HG03521 (cell line): ENCODE data around the gene NCAPD2.
"Not testable (repeated sequence)": the region's sequence is repeated elsewhere in the genome, so short reads cannot be mapped to it uniquely, and the experiment has no call there.

ENCODE experiments used
- ATAC-seq: cut with Tn5 transposase; IDR thresholded peaks from one replicate; pipeline ENCODE4 v1.9.1; 2021; ENCODE audit warnings: mild to moderate bottlenecking, moderate library complexity; ENCODE audit not compliant: unreplicated experiment

The NCAPD2 gene

DNA sequence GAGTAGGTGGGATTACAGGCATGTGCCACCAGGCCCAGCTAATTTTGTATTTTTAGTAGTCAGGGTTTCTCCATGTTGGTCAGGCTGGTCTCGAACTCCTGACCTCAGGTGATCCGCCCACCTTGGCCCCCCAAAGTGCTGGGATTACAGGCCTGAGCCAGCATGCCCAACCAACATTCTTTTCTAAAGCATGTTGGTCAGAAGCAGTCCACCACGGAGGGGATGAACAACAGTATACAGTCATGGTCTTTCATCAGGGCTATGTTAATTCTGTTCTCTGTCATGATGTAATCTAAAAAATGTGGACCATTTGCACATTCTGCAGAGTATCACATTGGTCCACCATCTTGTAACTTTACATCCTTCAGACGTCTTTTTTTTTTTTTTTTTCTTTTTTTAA lies 4.5 kb upstream of the NCAPD2 start:
- ATAC-seq: no peak

DNA sequence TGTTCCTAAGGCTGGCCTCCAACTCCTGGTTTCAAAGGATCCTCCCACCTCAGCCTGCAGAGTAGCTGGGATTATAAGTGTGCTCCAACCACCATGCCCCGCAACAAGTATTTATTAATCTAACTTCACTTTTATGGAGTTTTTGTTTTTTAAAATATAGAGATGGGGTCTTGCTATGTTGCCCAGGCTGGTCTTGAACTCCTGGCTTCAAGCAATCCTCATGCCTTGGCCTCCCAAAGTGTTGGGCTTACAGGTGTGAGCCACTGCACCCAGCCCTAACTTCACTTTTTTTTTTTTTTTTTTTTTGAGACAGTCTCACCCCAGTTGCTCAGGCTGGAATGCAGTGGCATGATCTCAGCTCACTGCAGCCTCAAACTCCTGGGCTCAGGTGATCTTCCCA lies 3.2 kb upstream of the NCAPD2 start:
- not testable (repeated sequence) for ATAC-seq

DNA sequence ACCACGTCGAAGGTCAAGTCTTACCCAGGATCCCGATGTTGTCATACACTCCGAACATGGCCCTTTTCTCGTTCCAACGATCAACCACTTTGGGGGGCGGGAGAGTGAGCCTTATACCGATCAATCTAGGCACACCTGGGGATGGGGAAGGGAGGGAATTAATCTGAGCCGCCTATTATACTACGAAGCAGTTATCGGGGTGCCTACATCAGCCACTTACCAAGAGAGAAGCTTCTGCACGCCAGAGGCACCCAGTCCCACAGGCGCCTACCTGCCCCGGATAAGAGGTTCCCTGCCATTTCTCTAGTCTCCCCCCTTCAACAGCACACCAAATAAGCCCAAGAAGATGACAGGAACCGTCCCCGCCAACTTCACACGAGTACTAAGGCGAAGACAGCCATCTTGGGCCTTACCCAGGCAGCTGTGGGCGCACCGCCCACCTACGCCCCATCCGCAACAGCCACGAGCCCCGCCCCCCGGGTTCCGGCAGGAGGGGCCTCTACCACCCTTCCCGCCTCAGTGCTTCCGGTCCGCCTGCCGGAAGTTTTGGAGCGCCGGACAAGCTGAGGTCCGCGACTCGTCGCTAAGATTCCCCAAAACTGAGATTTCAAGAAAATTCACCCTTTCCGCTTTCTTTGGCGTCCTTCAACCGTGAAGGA lies 935 bp upstream of the NCAPD2 start, which contains the start of gene MRPL51:
MRPL51 (minus strand) TSS at position 425 of the 659 bp plus-strand sequence; CDS start at position 299, 126 bp downstream.
- peak; percentile 66 for ATAC-seq

DNA sequence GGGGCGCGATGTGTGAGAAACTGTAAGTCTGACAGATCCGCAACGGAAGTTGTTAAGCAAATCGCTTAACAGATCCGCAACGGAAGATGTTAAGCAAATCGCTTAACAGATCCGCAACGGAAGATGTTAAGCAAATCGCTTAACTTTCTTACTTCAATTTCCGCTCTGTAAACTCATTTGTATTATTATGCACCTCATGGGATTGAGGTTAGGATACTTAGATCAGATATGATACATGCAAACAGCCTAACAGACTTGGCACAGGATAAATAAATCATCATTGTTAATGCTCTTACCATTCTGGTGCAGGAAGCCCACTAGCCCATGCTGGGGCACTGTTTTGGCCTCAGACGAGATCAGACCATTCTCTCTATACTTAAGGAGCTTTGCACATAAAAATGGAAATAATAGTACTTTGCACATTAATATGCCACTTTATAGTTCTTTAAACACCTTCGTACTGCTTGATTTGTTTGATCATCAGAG lies 399 bp downstream of the NCAPD2 start:
- no peak for ATAC-seq

DNA sequence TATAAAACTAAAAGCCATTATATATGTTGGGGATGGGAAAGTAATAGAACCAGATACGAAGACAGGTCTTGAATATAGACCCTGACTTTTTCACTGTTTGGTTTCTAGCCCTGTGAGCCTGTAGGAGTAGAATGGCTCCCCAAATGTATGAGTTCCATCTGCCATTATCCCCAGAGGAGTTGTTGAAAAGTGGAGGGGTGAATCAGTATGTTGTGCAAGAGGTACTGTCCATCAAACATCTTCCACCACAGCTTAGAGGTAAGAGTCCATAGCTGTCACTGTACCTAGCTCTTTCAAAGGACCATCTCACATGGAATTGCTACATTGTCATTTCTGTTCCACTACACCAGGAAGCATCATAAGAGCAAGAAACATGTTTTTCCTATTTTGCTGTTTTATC lies 1.1 kb downstream of the NCAPD2 start:
- no peak for ATAC-seq

DNA sequence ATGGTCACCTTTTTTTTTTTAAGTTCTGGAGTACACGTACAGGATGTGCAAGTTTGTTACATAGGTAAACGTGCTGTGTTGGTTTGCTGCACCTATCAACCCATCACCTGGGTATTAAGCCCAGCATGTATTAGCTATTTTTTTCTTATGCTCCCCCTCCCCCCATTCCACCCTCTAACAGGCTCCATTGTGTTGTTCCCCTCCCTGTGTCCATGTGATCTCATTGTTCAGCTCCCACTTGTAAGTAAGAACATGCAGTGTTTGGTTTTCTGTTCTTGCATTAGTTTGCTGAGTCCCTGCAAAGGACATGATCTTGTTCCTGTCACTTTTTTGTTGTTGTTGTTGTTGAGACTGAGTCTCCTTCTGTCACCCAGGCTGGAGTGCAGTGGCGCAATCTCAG lies 3.4 kb downstream of the NCAPD2 start:
- ATAC-seq: not testable (repeated sequence)

DNA sequence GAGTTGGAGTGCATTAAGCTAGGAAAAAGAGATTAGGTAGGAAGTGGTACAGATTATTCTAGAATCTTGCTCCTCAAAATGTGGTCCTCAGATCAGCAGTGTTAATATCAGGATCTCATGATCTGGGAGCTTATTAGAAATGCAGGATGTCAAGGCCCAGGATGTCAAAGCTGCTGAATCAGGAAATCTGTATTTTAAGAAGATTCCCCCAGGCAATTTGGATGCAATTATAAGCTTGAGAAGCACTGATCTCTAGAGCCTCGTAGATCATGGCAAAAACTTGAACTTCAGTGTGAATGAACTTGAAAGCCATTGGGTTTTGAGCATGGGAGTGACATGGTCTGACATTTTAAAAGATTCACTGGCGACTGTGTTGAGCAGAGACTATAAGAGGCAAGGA lies 6.6 kb downstream of the NCAPD2 start:
- ATAC-seq: no peak

DNA sequence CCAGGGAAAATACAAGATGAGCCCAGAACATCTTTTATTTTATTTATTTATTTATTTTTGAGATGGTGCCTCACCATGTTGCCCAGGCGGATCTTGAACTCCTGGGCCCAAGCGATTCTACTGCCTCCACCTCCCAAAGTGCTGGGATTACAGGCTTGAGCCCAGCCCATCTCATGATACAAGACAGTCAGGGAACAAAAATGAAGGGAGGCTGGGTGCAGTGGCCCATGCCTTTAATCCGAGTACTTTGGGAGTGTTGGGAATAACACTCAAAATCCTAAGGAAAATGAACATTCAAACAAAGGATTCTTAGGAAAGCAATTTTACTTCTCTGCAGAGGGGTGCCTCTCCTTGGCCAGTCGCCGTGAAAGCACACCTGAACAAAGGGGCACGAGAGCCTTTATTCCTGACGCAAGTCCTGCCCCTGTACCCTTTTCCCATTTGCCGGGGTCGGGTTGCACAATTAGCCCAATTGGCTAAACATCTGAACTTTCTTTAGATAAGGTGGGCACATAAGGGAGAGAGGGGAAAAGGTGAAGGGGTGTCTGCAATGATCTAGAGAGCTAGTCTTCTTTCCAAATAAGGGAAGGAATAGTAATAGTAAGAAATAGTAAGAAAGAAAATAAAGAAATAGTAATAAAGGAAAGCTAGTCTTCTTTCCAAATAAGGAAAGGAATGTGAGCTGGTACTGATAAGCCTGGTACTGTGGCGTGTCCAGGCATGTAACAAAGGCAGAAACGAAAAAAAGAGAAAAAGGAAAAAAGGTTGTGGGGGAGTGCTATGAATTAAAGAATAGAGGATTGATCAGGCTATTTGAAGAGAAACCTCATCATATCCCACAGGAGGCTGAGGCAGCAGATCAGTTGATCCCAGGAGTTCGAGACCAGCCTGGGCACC lies 13.4 kb downstream of the NCAPD2 start:
- ATAC-seq: no peak

DNA sequence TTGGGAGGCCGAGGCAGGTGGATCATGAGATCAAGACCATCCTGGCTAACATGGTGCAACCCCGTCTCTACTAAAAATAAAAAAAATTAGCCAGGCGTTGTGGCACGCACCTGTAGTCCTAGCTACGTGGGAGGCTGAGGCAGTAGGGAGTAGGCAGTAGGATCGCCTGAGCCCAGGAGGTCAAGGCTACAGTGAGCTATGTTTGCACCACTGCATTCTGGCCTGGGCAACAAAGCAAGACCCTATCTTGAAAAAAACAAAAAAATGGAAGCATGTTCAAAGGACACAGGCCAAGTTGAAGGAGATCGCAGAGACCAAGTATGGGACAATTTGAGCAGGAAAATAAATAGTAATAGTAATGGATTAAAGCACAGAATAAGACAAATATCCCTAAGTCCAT lies 14.2 kb downstream of the NCAPD2 start:
- no peak for ATAC-seq

DNA sequence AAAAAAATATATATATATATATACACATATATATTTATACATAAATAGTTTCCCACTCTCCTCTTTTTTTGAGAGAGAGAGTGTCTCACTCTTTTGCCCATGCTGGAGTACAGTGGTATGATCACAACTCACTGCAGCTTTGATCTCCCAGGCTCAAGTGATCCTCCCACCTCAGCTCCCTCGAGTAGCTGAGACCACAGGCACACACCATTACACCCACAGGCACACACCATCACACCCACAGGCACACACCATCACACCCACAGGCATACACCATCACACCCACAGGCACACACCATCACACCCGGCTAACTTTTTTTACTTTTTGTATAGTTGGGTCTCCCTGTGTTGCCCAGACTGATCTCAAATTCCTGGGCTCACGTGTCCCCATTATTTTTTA lies 26.3 kb downstream of the NCAPD2 start:
- no peak for ATAC-seq

DNA sequence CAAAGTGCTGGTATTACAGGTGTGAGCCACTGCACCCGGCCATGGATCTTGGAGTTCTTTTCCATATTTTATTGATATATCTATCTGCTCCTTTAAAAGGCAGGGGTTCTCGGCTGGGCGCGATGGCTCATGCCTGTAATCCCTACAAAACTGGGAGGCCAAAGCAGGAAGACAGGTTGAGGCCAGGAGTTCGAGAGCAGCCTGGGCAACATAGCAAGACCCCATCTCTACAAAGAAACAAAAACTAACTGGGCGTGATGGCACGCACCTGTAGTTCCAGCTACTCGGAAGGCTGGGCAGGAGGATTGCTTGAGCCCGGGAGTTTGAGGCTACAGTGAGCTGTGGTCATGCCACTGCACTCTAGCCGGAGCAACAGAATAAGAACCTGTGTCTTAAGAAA lies 28.3 kb downstream of the NCAPD2 start:
- no peak for ATAC-seq

DNA sequence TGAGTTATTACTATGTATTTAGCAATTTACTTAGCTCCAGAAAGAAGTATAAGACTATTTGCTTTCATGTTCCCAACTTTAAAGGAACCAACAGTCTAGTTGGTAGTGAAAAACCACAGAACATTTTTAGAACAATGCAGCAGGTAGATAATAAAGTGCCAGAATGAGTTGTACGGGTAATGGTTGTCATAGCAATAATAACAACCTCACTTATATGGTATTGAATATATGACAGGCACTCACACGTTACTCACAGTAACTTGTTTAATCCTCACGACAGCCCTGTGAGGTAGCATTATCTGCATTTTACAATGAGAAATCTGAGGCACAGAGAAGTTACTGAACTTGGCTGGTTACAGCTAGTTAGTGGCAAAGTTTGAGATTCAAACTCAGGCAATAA lies 29.8 kb downstream of the NCAPD2 start:
- ATAC-seq: no peak

DNA sequence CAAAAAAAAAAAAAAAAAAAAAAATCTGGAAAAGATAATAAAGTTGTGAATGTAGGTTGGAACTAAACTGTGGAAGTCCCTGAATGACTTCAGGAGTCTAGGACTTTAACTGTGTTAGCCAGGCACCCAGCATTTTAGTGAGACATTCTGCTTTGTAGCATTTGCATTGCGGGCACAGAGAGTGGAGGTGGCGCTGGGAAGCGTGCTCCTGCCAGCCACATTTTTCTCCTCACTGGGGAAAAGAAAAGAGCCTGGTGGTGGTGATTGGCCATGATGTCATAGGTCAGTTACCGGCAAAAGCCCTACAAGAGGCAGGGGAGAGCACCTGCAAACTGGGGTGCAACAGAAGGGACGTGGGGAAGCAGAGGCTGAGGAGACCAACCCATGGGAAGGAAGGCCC lies 30.7 kb downstream of the NCAPD2 start:
- no peak for ATAC-seq

DNA sequence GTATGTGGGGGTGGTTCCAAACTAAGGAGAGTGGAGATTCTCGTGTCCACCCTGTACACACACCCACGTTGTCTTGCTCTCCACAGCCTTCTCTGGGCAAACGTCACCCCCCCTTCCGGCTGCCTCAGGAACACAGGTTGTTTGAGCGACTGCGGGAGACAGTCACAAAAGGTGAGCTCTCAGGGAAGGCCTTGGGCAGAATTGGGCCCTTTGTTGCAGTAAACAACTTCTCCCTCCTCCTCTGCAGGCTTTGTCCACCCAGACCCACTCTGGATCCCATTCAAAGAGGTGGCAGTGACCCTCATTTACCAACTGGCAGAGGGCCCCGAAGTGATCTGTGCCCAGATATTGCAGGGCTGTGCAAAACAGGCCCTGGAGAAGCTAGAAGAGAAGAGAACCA lies 32.3 kb downstream of the NCAPD2 start:
- no peak for ATAC-seq

DNA sequence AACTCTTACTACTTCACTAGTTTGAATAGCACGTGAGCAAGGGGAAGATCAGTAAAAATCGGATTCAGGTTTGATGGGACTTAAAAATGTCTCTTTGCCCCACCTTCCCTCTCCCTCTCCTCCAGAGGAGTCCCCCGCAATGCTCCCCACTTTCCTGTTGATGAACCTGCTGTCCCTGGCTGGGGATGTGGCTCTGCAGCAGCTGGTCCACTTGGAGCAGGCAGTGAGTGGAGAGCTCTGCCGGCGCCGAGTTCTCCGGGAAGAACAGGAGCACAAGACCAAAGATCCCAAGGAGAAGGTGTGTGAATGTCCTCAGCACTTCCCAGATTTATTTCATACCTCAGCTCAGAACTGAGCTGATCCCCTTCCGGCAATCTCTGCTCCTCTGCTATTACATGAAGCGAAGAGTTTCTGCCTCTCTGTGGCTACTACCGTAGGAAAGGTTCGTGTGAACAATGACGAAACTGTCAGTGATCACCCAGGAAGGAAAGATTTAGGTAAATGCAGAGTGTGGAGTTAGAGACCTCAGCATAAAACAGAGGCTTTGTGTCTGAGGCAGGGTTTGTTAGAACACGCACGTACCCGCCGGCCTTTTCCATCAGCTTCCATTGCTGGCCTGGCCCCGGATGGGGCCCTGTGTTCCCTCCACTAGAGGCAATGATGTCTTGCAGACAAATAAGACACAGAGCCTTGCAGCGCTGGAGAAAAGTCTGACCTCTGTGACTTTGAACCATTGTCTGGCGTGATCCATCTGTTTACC lies 33.0 kb downstream of the NCAPD2 start:
- ATAC-seq: no peak

DNA sequence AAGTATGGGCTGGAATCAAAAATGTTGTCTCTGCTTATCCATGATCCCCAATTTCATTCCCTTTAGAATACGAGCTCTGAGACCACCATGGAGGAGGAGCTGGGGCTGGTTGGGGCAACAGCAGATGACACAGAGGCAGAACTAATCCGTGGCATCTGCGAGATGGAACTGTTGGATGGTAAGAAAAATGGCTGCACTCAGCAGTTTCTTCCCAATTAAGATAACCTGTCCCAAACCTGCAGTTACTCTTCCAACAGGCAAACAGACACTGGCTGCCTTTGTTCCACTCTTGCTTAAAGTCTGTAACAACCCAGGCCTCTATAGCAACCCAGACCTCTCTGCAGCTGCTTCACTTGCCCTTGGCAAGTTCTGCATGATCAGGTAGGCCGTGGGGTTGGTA lies 33.8 kb downstream of the NCAPD2 start:
- no peak for ATAC-seq

DNA sequence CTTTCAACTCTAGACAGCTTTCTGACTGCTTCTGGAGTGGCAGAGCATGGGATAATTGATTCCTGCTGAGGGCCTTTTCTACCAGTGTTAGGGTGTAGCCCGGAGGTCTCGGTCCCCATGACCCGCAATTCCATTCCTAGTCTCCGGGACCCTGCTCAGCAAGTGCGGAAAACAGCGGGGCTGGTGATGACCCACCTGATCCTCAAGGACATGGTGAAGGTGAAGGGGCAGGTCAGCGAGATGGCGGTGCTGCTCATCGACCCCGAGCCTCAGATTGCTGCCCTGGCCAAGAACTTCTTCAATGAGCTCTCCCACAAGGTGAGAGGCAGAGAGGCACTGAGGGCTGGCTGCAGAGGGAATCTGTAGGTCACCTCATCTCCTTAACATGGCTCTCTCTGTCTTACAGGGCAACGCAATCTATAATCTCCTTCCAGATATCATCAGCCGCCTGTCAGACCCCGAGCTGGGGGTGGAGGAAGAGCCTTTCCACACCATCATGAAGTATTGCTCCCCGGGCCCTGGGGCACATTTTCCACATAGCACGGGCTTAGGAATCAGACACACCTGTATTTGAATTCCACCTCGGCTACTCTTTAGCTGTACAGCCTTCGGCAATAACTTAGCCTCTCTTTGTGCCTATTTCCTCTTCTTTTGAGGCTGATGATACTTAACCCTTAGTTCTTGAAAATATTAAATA lies 34.8 kb downstream of the NCAPD2 start:
- no peak for ATAC-seq

DNA sequence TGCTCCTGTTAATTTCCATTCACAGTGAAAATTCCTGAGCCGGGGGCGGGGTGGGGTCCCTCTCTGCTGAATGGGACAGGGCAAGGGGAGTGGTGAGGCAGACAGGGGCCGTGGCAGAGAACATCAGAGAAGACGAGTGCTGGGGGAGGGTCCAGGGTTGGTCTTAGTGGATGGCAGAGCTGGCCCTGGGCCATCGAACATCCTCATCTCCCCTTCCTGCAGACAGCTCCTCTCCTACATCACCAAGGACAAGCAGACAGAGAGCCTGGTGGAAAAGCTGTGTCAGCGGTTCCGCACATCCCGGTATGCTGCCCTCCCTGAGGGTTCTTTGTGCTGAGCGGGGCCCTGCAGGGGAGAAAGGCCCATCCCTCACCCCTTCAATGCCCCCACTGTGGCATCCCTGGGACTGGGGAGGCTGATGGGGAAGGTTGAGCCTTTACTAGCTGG lies 35.4 kb downstream of the NCAPD2 start:
- ATAC-seq: no peak

DNA sequence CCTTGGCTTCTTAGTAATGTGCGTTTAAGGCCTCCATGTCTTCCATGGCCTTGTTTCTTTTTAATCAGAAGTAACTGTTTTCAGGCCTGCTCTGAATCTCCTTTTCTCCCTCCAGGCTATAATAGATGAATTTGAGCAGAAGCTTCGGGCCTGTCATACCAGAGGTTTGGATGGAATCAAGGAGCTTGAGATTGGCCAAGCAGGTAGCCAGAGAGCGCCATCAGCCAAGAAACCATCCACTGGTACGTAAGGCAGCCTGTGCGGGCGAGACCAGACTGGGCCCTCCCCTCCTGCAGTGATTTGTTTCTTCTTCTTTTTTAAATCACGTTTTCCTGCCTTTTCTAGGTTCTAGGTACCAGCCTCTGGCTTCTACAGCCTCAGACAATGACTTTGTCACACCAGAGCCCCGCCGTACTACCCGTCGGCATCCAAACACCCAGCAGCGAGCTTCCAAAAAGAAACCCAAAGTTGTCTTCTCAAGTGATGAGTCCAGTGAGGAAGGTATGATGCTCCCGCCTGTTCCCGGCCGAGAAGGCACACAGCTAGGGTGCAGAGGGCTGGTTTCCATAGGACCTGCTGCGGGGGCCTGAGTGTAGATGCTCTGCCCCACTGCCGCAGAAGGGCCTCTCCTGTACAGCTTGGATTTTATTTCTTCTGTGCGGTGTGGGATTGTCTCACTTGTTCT lies 36.8 kb downstream of the NCAPD2 start:
- ATAC-seq: no peak
